B cell (primary cell): ENCODE measurements around the gene CMTM7. TPM values are rescaled to one million over a fixed set of nuclear protein-coding genes. Genes with fewer than 3 reads are reported as not detected.
"Not testable (repeated sequence)": the region's sequence is repeated elsewhere in the genome, so short reads cannot be mapped to it uniquely, and the experiment has no call there.

Experiments used
- ATAC-seq: fragments of 200-7000 bp; cut with Tn5 transposase; one replicate; pipeline ENCODE4 v1.10.0; 2021; ENCODE audit warnings: low read depth, mild to moderate bottlenecking, moderate number of reproducible peaks, moderate library complexity
- CTCF ChIA-PET: fragments of 350-600 bp; sonication (Branson Sonifier 250); formaldehyde crosslinking; loops from one replicate; lab custom pipeline; 2021; ENCODE audit warnings: antibody characterized with exemption, inconsistent platforms; lab: Charles Lee
- POLR2A ChIA-PET: fragments of 350-600 bp; sonication (Branson Sonifier 250); formaldehyde crosslinking; loops from one replicate; lab custom pipeline; 2021; ENCODE audit warnings: antibody characterized with exemption; lab: Charles Lee
- DNase-seq: peaks from one replicate; pipeline ENCODE4 v3.0.0; 2013
- H2AFZ ChIP-seq: 2 replicates; pipeline ENCODE4 v1.6.1; 2012; ENCODE audit warnings: mild to moderate bottlenecking, low read depth, low read length; ENCODE audit not compliant: insufficient read depth, poor library complexity, severe bottlenecking
- H3K27ac ChIP-seq, 2 donors: 1 replicate in 1 of 2; 2 replicates in 1 of 2; pipeline ENCODE4 v1.5.1; 2012 to 2013; ENCODE audit warnings: low read length in 2 of 2, mild to moderate bottlenecking in 2 of 2, moderate library complexity in 1 of 2
- H3K27me3 ChIP-seq, 4 experiments: fragments of 200-600 bp in 1 of 4; sonication (generic) in 1 of 4; replicated peaks in 1 of 4; 1 replicate in 2 of 4; 2 replicates in 2 of 4; pipeline versions ENCODE4 v1.6.1 to v1.7.0; 2013 to 2016; ENCODE audit warnings: low read length in 3 of 4, mild to moderate bottlenecking in 2 of 4, mixed read lengths in 1 of 4, moderate library complexity in 1 of 4; ENCODE audit not compliant: insufficient read depth in 4 of 4, control insufficient read depth in 3 of 4; ENCODE audit errors: control extremely low read depth in 1 of 4
- H3K36me3 ChIP-seq, 2 experiments: replicated peaks in 1 of 2; 1 replicate in 1 of 2; 2 replicates in 1 of 2; pipeline versions ENCODE4 v1.6.1 to v1.7.1; 2013; ENCODE audit warnings: low read length in 1 of 2; ENCODE audit not compliant: insufficient read depth in 2 of 2, control insufficient read depth in 1 of 2; ENCODE audit errors: control extremely low read depth in 1 of 2, extremely low read depth in 1 of 2
- H3K4me1 ChIP-seq, 2 donors: fragments of 200-600 bp in 1 of 2; sonication (generic) in 1 of 2; 1 replicate in 1 of 2; 2 replicates in 1 of 2; pipeline versions ENCODE4 v1.5.1 to v1.6.1; 2013 to 2017; ENCODE audit warnings: low read length in 2 of 2; ENCODE audit not compliant: control insufficient read depth in 2 of 2, insufficient read depth in 2 of 2
- H3K4me2 ChIP-seq: replicated peaks from 2 replicates; pipeline ENCODE3; 2012; ENCODE audit warnings: mild to moderate bottlenecking, low read depth, low read length; ENCODE audit not compliant: poor library complexity, severe bottlenecking
- H3K4me3 ChIP-seq, 5 experiments: fragments of 200-600 bp in 1 of 5; sonication (generic) in 1 of 5; 1 replicate in 3 of 5; 2 replicates in 2 of 5; pipeline versions ENCODE4 v1.5.1 to v1.7.0; 2011 to 2016; ENCODE audit warnings: low read length in 4 of 5, mild to moderate bottlenecking in 4 of 5, low read depth in 2 of 5, control low read depth in 1 of 5, moderate library complexity in 1 of 5; ENCODE audit not compliant: insufficient read depth in 1 of 5; ENCODE audit errors: control extremely low read depth in 1 of 5, extremely low read depth in 1 of 5
- H3K79me2 ChIP-seq: fragments of 200-600 bp; sonication (generic); one replicate; pipeline ENCODE4 v1.6.0; 2016; ENCODE audit warnings: low read length; ENCODE audit not compliant: control insufficient read depth, insufficient read depth
- H3K9ac ChIP-seq: fragments of 200-600 bp; sonication (generic); 2 replicates; pipeline ENCODE4 v1.6.1; 2017; ENCODE audit warnings: mild to moderate bottlenecking, low read length, moderate library complexity
- H3K9me3 ChIP-seq, 3 donors: one replicate each; pipeline versions ENCODE4 v1.6.1 to v1.7.1; 2013; ENCODE audit warnings: low read length in 2 of 3; ENCODE audit not compliant: control insufficient read depth in 2 of 3, insufficient read depth in 1 of 3; ENCODE audit errors: control extremely low read depth in 1 of 3
- H4K20me1 ChIP-seq: 2 replicates; pipeline ENCODE4 v1.6.0; 2012; ENCODE audit warnings: mild to moderate bottlenecking, low read length; ENCODE audit not compliant: insufficient read depth, control insufficient read depth, poor library complexity, severe bottlenecking
- H3K27ac Mint-ChIP-seq: one replicate; pipeline ENCODE4 v1.8.0; 2021; ENCODE audit warnings: mixed read lengths
- H3K27me3 Mint-ChIP-seq: one replicate; pipeline ENCODE4 v1.8.0; 2021; ENCODE audit warnings: mixed read lengths
- H3K4me1 Mint-ChIP-seq: one replicate; pipeline ENCODE4 v1.8.0; 2021; ENCODE audit warnings: mixed read lengths
- H3K4me3 Mint-ChIP-seq: one replicate; pipeline ENCODE4 v1.8.0; 2021; ENCODE audit warnings: mixed read lengths
- H3K9me3 Mint-ChIP-seq: one replicate; pipeline ENCODE4 v1.8.0; 2022; ENCODE audit warnings: mixed read lengths; ENCODE audit not compliant: insufficient read depth
- CTCF ChIP-seq: fragments of 200-600 bp; IDR thresholded peaks from one replicate; pipeline ENCODE4 v1.8.0; 2022; ENCODE audit warnings: antibody characterized with exemption, mild to moderate bottlenecking
- EZH2 ChIP-seq: IDR thresholded peaks from 2 replicates; pipeline ENCODE4 v1.6.1; 2012; ENCODE audit warnings: borderline replicate concordance, low read depth, mild to moderate bottlenecking, moderate library complexity, low read length; ENCODE audit not compliant: insufficient read depth, poor library complexity, severe bottlenecking
- WGBS: methylation state at CpG from one replicate; pipeline ENCODE4 v1.1.5; 2013; ENCODE audit warnings: missing lambda C conversion rate; ENCODE audit not compliant: insufficient coverage; 5-methylcytosine and 5-hydroxymethylcytosine counted together
- intact Hi-C: fragments of 100-400 bp; cut with micrococcal nuclease; formaldehyde crosslinking; loops from one replicate; pipeline ENCODE4 v1.10.0; 2022
- polyA plus RNA-seq: library from polyadenylated mRNA; depleted of rRNA; stranded (reverse); fragments of >200 nt; gene quantifications from 2 replicates; pipeline ENCODE4 v1.2.3, GENCODE V29; 2012
- total RNA-seq, 2 donors: library from RNA; stranded (reverse); fragments of 120-200 nt in 1 of 2; gene quantifications; 1 replicate in 1 of 2; 2 replicates in 1 of 2; pipeline versions ENCODE4 v1.2.3 to v1.2.4, GENCODE V29; 2013 to 2022

Gene CMTM7
- total and polyA plus RNA-seq, 2 donors (not counting 1 experiment from before 2014, with no cell fraction given): 71.5 to 76.1 TPM

GRCh38 chr3:32438596-32439344 lies 47.1 kb downstream of the CMTM7 start:
- Mint-ChIP-seq H3K4me1 (peaks cover 78% of the 10 kb centered on the region), H3K9me3 (no peaks in the 10 kb centered on the region), H3K27ac (peak overlapping the region; percentile 96), H3K27me3 (no peaks in the 10 kb centered on the region), H3K4me3 (peak overlapping the region; percentile 81)
- H3K36me3 ChIP-seq: peaks cover 2 to 15% of the 10 kb centered on the region in 2 experiments
- H3K4me3 ChIP-seq: peak overlapping the region in 1 of 5 experiments; percentile 18
- H4K20me1 ChIP-seq: no peaks in the 10 kb centered on the region
- peaks cover 97% of the 10 kb centered on the region for H3K79me2 ChIP-seq
- no peaks in the 10 kb centered on the region for H3K9me3 ChIP-seq
- ChIA-PET POLR2A (interaction anchor here (0.6 to 2.6 kb wide), 6 partner anchors 12 to 39 kb away, joined by 3 to 10 read pairs (median 4); no protein-coding TSS in a partner anchor), CTCF (interaction anchor here (0.7 to 6.7 kb wide), 17 partner anchors 9 to 142 kb away, joined by 3 to 56 read pairs (median 4); partner anchors contain the start of gene CMTM7)
- peak overlapping the region; percentile 81 to 82 for H3K27ac ChIP-seq
- 9% methylated on average over 7 of the region's 10 CpGs for WGBS
- intact Hi-C loops: loop anchor here (1.0 kb wide), 4 partner anchors 10 to 39 kb away; no protein-coding TSS in a partner anchor
- TF ChIP-seq EZH2 (no peak), CTCF (no peak)
- peaks cover 68 to 74% of the 10 kb centered on the region in 2 donors for H3K4me1 ChIP-seq
- no peaks in the 10 kb centered on the region for H3K27me3 ChIP-seq
- peak overlapping the region; percentile 38 for H3K9ac ChIP-seq
- DNase-seq: peak; percentile 83
- peak overlapping the region; percentile 8 for H2AFZ ChIP-seq
- H3K4me2 ChIP-seq: peak overlapping the region; percentile 69
- peak; percentile 85 for ATAC-seq

GRCh38 chr3:32439421-32439820 lies 47.8 kb downstream of the CMTM7 start:
- H3K4me3 Mint-ChIP-seq: peak overlapping the region; percentile 81
- not testable (repeated sequence) for H3K27me3 ChIP-seq, H4K20me1 ChIP-seq, H3K9me3 Mint-ChIP-seq, H2AFZ ChIP-seq, H3K9me3 ChIP-seq, DNase-seq, H3K27me3 Mint-ChIP-seq
- peak overlapping the region; percentile 81 to 82 for H3K27ac ChIP-seq
- H3K9ac ChIP-seq: peak overlapping the region; percentile 38
- H3K36me3 ChIP-seq: peaks cover 5 to 15% of the 10 kb centered on the region in 2 experiments
- 100% methylated on average over 2 of the region's 4 CpGs for WGBS
- H3K4me1 ChIP-seq: peaks cover 68 to 71% of the 10 kb centered on the region in 2 donors
- CTCF ChIA-PET: interaction anchor here (0.8 to 6.7 kb wide), 13 partner anchors 12 to 142 kb away, joined by 3 to 56 read pairs (median 8); partner anchors contain the start of gene CMTM7
- H3K4me2 ChIP-seq: peak overlapping the region; percentile 69
- intact Hi-C loops: loop anchor here (1.0 kb wide), 4 partner anchors 11 to 40 kb away; no protein-coding TSS in a partner anchor
- H3K4me3 ChIP-seq: peak overlapping the region in 1 of 5 experiments; percentile 18
- peak; percentile 19 for ATAC-seq
- peak overlapping the region; percentile 96 for H3K27ac Mint-ChIP-seq
- peaks cover 97% of the 10 kb centered on the region for H3K79me2 ChIP-seq
- peaks cover 83% of the 10 kb centered on the region for H3K4me1 Mint-ChIP-seq
- POLR2A ChIA-PET: interaction anchor here (0.7 to 2.6 kb wide), 6 partner anchors 10 to 28 kb away, joined by 3 to 10 read pairs (median 4); no protein-coding TSS in a partner anchor
